ENCODE results near the gene RASGRP4. TPM values are rescaled to one million over a fixed set of nuclear protein-coding genes. Genes with fewer than 3 reads are reported as not detected.

The RASGRP4 gene
- total RNA-seq, 1 donor from 2014 or later = 7.6 TPM

DNA sequence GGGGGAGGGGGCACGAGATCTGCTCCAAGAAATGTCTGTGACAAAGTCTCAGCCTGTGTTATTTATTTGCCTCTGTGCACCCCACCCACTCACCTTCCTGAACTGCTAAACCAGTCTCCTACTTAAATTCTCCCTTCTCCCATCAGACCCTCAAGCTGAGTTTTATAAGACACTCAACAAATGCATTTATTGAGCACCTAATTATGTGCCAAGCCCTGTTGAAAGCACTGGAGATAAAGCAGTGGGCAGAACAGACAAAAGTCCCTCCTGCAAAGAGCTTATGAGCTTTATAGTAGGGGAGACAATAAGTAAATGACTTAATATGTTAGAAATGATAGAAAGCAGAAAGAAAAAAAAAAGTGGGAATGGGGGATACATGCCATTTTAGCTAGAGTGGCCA lies 26.5 kb downstream of the RASGRP4 start:
- Histone ChIP-seq H3K27ac (no peak overlapping the region), H3K36me3 (no peaks in the 10 kb centered on the region), H3K27me3 (peaks cover 45% of the 10 kb centered on the region), H3K9me3 (no peaks in the 10 kb centered on the region), H3K4me3 (no peak overlapping the region), H3K4me1 (peaks cover 9% of the 10 kb centered on the region)
- no peak for DNase-seq
- TF ChIP-seq, protein P1, sequence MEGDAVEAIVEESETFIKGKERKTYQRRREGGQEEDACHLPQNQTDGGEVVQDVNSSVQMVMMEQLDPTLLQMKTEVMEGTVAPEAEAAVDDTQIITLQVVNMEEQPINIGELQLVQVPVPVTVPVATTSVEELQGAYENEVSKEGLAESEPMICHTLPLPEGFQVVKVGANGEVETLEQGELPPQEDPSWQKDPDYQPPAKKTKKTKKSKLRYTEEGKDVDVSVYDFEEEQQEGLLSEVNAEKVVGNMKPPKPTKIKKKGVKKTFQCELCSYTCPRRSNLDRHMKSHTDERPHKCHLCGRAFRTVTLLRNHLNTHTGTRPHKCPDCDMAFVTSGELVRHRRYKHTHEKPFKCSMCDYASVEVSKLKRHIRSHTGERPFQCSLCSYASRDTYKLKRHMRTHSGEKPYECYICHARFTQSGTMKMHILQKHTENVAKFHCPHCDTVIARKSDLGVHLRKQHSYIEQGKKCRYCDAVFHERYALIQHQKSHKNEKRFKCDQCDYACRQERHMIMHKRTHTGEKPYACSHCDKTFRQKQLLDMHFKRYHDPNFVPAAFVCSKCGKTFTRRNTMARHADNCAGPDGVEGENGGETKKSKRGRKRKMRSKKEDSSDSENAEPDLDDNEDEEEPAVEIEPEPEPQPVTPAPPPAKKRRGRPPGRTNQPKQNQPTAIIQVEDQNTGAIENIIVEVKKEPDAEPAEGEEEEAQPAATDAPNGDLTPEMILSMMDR (IDR thresholded peaks at IDR 0.05) = no peak
- intact Hi-C loops (cut with DNase I) = no loop called here
- no peak for ATAC-seq

GRCh38 chr19:38399081-38399480 lies 26.9 kb downstream of the RASGRP4 start:
- intact Hi-C loops (cut with DNase I) = no loop called here
- peaks cover 49% of the 10 kb centered on the region for H3K27me3 ChIP-seq

GRCh38 chr19:38395381-38396114 lies 30.5 kb downstream of the RASGRP4 start:
- Histone ChIP-seq H3K4me1 (no peaks in the 10 kb centered on the region), H3K4me3 (peak overlapping the region; percentile 25), H3K27ac (no peak overlapping the region), H3K27me3 (peaks cover 47% of the 10 kb centered on the region), H3K36me3 (no peaks in the 10 kb centered on the region), H3K9me3 (no peaks in the 10 kb centered on the region)
- intact Hi-C loops (cut with DNase I) = no loop called here
- TF ChIP-seq, protein P1 (IDR thresholded peaks at IDR 0.05) = no peak
- ATAC-seq (peak; percentile 20), DNase-seq (no peak)

More at GRCh38 chr19:38399081-38399480, 26.9 kb downstream of the RASGRP4 start:
- Histone ChIP-seq H3K4me3 (no peak overlapping the region), H3K27ac (no peak overlapping the region), H3K9me3 (no peaks in the 10 kb centered on the region), H3K4me1 (peaks cover 4% of the 10 kb centered on the region), H3K36me3 (no peaks in the 10 kb centered on the region)
- TF ChIP-seq, protein P1 (IDR thresholded peaks at IDR 0.05) = no peak
- DNase-seq (no peak), ATAC-seq (no peak)

- TF ChIP-seq, protein P1 (IDR thresholded peaks at IDR 0.05) = no peak
- no peaks in the 10 kb centered on the region for H3K9me3 ChIP-seq
- no peak overlapping the region for H3K4me3 ChIP-seq
- peak; percentile 10 for ATAC-seq
- H3K4me1 ChIP-seq = no peaks in the 10 kb centered on the region
- no peaks in the 10 kb centered on the region for H3K36me3 ChIP-seq
- intact Hi-C loops (cut with DNase I) = no loop called here
- peaks cover 39% of the 10 kb centered on the region for H3K27me3 ChIP-seq
- no peak for DNase-seq
- H3K27ac ChIP-seq = no peak overlapping the region
These were observed 31.5 kb downstream of the RASGRP4 start for GRCh38 chr19:38394488-38394887.

DNA sequence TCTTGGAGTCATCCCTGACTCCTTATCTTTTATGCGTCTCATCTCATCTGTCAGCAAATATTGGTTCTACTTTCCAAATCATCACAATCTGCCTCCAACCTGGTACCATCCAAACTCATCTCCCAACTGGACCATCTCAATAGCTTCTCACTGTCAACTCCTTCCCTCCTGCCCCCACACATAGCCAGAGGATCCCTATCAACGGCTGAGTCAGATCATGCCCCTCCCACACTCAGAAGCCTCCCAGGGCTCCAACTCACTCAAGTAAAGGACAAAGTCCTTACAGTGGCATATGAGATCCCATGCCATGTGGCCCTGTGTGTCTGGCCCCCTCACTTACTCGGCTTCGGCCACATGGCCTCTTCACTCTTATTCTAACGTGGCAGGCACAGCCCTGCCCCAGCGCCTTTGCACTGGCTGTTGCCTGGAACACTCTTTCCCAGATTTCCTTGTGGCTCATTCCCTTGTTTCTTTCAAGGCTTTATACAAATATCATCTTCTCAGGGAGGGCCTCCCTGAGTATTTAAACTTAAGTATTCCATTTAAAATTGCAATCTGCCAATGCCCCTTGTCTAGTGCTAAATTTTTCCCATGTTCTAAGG lies 33.2 kb downstream of the RASGRP4 start:
- H3K4me3 ChIP-seq = no peak overlapping the region
- no peak for ATAC-seq
- no peak overlapping the region for H3K27ac ChIP-seq
- H3K27me3 ChIP-seq = peaks cover 23% of the 10 kb centered on the region
- no peaks in the 10 kb centered on the region for H3K36me3 ChIP-seq
- TF ChIP-seq, protein P1 (IDR thresholded peaks at IDR 0.05) = no peak
- no peaks in the 10 kb centered on the region for H3K9me3 ChIP-seq
- peaks cover 9% of the 10 kb centered on the region for H3K4me1 ChIP-seq
- intact Hi-C loops (cut with DNase I) = no loop called here
- DNase-seq = no peak

Measured in upper lobe of right lung (tissue), 1 donor.